NCI-H1417 treated with DMSO at 0.1 percent for 48 hours (cell line): ENCODE measurements around the gene ROPN1B.

Experiments
- DNase-seq: peaks from one replicate; lab custom pipeline; 2025; lab: John Stamatoyannopoulos, UW

The ROPN1B gene

DNA sequence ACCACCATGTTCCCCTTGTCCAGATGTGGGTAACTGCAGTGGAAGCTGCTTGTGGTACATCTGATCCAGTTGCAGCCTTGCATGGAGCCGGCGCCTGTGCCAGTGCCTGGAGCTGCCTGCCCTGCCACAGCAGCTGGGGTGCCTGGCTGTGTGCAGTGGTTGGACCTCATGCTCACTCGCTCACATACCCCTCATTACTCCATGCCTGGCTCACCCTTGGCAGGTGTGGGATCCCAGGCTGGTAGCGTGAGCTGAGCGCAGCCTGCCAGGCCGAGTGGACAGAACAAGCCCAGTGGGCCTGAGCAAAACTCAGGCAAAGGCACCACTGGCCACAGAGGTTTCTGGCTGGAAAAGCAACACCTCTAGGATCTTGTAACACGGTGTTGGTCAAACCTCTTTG, 35.7 kb downstream of the ROPN1B start:
- no peak for DNase-seq

DNA sequence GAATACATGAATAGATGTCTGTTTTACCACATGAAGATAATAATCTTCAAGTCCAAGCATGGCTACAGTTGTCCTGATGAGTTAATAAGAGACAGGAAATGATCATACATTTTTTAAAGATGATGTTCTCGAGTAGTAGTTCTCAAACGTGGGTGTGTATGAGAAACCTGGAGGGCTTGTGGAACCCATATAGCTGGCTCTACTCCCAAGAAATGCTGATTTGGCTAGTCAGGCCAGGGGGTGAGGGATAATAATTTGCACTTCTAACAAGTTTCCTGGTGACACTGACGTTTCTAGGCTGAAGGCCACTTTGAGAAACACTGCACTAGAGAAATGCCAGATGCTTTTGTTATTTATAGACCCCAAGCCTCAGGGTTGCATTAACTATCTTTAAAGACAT, 37.0 kb downstream of the ROPN1B start:
- no peak for DNase-seq

DNA sequence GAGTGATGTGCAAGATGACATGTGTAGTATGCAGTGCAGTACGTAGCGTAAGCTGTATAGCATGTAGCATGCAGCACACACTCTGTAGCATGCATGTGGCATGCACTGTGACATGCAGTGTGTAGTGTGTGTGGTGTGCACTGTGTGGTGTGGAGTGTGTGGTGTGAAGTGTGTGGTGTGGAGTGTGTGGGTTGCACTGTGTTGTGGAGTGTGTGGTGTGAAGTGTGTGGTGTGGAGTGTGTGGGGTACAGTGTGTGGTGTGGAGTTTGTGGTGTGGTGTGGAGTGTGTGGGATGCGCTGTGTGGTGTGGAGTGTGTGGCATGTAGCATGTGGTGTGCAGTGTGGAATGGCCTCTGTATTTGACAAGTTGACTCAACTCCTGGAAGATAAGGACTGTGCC, 39.2 kb downstream of the ROPN1B start:
- DNase-seq = no peak

DNA sequence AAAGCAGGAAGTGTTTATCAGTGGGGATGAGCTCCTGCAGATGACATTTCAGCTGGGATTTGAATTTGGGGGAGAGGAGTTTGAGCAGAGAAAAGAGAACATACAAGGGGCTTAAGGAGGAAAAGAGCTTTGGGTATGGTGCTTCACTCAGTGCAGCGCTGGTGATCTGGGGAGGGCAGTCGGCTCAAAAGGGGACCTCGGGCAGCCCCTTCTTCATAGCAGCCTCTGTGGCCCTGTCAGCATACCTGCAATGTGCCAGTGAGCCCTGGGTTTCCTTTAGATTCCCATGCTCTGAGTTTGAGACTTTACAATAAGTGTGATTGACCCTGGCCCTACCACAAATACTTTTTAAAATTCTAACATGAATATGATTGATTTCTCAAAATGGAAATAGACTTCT, 40.2 kb downstream of the ROPN1B start:
- no peak for DNase-seq

DNA sequence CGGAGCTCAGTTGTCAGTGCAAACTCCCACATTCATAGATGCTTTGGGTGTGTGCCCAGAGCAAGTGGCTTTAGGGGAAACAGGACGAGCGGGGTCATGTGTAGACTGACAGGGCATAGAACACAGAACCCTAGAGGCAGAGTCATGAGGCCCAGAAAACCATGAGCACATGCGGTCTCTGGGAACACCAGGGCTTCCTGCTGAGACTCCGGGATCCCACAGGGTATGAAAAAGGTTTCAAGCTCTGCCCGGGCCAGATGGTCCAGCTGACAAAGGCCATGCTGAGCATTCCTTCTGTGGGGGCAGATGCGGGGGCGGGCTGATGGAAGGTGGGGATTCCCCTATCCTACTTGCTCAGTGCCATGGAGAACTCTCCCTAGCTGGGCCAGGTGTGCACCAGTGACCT, 44.8 kb downstream of the ROPN1B start:
- no peak for DNase-seq

DNA sequence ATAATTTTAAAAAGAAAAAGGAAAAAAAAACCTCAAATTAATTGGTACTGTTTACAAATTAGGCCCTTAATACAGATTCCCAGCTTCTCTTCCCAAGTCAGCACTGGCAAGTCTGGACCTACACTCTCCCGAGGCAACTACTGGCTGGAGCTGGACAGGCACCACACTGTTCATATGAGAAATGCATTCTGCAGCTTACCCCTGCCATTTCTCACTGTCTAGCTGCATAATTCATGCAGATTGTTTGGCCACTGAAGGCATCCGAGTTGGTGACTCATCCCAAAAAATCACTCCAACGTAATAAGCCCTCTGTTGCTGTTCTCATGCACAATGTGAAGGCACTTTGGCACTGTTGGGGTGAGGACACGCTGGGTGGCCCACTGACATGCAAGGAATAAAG, 45.3 kb downstream of the ROPN1B start:
- no peak for DNase-seq

DNA sequence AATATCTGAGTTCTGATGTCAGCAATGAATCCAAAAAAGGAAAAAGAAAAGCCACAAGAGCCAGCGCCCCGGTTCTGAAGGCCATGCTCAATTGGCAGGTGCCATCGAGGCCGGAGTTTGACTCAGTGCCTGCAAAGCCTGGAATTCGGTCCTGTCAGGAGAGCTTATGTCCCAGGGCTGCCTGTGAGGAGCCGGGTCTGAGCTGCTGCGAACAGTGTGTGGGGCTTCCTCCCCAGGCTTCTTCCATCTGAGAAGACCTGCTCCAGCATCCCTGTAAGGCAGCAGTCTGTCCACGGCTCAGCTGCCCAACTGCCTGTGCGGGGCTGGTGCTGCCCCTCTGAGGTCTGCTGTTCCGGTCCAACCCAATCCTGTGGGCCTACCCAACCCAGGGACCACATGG, 46.1 kb downstream of the ROPN1B start:
- DNase-seq = no peak

DNA sequence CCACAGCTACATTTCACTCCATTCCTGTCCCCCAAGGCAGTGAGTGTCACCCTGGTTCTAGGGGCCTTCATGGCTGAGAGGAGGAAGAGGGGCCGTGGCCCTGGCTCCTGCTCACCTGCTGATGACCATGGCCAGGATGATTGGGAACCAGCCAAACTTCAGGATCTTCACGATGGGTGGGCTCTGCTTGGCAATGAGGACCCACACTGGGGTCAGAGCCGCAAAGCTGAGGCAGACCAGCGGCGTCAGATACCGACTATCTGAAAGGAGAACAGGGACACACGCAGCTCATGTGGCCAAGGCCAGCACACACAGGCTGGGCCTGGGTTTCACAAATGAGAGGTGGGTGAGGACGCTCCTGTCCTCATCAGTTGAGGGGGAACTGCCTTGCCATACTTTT, 47.6 kb downstream of the ROPN1B start:
- no peak for DNase-seq

DNA sequence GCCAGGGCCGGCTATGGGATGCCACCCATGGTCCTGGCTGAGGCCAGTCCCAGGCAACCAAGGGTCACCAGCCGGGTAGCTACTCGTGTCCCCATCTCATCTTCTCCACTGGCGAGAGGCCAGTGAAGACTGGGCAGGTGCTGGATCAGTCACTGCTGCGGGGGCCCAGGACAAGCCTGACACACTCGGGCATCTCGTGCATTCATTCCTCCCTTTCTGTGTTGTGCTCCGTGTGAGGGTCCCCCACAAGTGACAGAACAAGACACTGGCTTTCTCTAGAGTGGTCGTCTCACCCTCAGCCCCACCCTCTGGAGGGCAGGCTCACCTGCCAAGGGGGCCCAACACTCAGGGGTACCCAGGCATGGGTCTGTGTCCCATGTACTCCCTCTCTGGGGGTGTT, 48.4 kb downstream of the ROPN1B start:
- DNase-seq = no peak

DNA sequence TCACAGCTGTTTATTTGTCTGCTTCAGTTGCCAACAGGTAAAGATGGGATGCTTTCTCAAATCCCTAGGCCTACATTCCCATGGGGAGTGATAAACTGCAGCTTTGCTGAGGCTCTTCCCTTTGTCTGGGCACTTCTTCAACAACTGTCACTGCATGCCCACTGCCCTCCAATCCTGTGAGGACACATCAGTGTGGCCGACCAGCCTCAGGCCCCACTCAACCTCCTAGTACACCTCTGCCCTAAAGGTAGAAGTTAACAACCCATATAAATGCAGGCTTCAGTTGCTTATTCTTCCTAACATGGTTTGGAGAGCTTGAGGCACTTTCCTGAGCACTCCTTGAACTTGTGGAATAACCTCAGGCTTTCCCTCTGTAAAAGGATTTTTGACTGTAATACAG, 49.6 kb downstream of the ROPN1B start:
- DNase-seq = no peak

DNA sequence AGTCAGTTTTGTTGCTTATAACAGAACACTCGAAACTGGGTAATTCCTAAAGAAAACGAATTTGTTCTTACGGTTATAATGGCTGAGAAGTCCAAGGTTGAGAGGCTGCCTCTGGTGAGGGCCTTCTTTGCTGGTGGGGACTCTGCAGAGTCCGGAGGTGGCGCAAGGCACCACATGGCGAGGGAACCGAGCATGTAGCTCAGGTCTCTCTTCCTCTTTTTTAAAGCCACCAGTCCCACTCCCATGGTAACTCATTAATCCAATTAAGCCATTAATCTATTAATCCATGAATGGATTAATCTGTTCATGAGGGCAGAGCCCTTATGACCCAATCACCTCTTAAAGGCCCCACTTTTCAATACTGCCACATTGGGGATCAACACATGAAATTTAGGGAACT, 50.0 kb downstream of the ROPN1B start:
- no peak for DNase-seq

DNA sequence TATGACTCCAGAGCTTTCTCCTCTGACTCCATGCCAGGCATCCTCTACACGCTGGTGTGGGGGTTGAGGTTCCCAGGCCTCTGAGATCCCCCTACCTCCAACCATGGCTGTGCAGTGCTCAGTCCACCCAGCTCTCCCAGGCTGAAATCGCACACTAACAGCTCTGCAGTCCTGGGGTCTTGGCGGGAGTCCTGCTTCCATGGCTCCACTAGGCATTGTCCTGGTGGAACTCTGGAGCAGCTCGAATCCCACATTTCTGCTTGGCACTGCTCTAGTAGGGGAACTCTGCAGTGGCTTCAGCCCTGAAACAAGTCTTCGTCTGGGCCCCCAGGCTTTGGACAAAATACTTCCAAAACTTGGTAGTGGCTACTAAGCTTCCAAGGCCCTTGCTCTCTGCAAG, 50.7 kb downstream of the ROPN1B start:
- DNase-seq = no peak

DNA sequence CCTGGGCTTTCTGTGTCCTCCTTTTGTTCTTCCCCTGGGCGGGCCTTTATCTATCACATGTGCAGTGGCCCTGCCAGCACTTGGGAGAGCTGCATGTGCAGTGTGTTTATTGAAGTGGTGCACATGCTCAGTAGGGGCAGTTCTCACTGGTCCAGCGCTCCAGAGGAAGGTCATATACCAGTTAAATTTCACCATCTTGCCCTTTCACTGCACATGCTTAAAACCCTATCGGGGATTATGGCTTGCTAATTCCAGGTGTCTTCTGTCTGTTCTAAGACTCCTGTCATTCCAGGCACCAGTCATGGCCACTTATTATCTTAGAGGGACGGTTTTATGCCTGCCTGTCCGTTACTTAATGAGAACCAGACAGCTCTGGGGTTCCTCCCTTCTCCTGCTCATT, 52.2 kb downstream of the ROPN1B start:
- no peak for DNase-seq

DNA sequence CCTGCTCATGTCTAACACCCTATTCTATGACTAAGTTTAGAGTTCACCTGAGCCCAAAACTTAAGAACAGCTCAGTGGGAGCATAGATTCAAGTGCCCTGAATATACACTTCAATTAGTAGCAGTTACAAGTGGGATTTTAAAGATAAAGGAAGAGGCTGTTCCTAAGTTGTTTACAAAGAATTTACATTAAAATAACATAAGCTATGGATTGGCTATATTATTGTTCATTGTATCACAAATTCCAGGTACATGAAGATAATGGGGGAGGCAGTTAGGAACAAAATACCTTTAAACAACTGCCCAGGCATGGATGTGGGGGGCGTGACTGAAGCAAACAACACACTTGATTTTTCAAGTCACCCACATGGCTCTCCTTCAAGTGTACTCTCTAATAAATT, 52.7 kb downstream of the ROPN1B start:
- no peak for DNase-seq

DNA sequence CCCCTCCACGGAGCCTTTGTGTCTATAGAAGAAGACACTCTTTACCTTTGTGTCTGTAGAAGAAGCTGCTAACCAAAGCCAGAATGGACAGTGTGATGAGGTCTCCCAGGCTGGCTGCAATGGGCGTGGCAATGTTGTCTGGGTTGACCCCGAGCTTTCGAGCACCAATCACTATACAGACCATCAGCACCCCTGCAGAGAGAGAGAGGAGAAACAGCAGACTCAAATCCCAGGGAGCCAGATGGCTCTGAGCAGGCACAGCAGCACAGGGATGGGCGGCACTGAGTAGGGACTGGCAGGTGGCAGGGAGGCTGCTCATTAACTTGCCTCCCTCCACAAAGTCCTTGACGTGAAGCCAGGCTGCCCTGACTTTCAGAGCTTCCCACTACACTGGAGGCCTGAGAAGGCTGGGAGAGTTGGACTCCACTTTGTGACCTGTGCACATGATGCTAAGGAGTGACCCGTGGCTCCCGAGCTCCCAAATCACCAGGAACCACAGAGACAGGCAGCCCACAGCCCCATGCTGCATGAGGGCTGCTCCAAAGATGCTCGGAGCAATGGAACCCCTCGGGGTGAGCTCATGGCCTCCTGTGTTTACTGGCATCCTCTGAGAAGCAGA, 53.9 kb downstream of the ROPN1B start:
- DNase-seq = no peak

DNA sequence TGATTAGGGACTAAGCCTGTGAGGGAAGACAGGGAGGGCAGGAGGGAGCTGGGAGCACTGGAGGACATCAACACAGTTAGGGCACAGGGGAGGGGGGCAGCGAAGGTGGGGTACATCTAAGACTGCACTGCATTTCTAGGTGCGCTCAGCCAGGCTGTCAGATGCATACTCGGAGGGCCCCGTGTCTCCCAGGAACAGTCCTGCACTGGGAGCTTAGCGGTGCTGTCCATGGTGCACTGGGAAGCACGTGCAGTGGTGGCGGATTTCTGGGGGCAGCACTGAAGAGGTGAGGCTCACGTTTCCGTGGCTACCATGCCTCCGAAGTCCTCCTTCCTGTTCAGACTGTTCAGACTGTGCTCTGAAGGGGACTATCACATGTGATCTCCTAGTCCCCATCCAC, 54.4 kb downstream of the ROPN1B start:
- DNase-seq = no peak

DNA sequence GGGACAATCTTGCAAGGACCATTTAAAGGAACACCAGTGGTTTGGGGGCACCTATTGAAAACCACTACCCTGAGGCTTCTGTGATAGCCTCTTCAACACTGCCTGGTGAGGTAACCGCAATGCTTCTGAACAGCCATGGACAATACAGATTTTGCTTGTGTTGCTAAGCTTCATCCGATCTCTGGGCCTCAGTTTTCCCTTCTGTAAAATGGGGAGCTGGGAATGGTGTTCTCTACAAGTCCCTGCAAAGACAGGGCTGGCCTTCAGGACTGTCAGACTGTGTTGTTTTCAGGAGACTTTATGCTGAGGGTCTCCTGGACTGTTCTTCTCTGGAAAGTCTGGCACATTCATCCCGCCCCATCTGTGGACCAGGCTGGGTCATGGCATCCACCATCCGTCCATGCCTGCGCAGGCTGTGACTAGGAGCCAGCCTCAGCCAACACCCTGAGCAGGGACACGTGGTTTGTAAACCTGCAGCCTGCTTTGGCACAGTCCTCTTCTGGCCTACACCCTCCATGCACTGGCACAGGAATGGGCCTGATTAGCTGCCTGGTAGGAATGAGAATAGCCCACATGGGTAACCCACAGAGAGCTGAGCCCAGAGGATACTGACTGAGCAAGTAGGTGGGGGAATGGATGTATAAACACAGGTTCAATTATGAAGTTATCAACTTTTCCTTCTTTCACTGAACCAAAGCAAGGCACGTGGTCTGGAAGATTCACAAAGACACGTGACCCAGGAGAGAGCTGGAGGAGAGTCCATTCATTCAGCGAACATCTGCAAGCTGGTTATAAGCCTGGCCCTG, 55.3 kb downstream of the ROPN1B start:
- no peak for DNase-seq

DNA sequence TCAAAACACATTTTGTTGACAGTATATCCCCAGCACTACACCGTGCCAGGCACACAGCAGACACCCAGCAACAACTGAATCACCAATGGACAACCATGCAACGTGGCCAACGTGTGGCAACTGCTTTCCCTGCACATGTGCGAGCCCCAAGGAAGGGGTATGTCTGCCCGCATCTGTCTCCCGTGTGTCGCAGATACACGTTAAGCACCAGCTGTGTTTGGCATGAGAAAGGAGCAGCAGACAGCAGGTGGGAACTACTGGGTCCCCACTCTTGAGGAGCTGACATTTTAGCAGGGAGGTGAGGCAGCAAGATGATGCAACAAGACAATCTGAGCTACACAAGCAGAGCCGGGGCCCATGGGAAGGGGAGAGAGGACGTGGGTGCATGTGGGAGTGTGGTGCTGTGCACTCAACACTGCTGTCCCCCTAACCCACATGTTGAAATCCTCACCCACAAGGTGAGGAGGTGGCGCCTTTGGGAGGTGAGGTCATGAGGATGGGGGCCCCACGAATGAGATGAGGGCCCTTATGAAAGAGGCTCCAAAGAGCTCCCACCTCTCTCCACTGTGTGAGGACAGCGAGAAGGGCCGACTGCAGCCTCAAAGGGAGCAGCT, 56.2 kb downstream of the ROPN1B start:
- DNase-seq = no peak

DNA sequence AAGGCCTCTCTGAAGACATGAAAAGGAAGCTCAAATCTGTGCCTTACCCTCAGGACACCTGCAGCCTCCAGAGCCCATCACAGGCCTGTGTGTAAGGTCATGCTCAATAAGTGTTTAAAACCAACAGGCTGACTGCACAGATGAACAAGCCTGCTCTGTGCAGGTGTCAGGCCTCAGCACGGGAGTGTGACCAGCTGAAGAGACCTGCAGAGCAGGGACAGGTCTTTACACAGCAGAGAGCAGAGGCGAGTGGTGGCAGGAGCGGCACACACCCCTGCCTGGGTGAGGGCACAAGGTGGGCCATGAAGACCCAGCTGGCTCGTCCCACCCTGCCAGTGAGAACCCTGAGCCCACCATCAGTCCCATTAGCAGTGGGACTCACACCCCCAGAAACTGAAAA, 56.9 kb downstream of the ROPN1B start:
- no peak for DNase-seq

DNA sequence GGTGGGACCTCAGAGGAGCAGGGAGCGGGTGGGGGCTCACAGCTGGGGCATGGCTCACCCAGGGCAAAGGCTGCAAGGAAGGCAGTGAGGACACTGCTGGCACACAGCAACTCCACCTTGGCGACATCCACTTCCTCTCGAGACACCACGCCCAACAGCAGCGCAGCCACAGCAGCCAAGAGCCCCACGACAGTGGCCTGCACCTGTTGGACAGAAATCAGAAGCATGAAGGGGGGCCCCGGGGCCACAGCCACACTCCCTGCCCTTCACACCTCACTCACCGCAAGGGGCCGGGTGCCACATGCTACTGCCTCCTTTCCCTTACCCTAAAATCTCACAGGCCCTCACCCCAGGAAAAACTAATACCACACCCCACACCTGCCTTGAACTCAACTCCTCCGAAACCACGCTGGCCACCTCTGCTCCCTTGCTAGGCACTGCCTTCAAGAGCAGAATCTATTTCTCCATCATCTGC, 57.3 kb downstream of the ROPN1B start:
- no peak for DNase-seq

DNA sequence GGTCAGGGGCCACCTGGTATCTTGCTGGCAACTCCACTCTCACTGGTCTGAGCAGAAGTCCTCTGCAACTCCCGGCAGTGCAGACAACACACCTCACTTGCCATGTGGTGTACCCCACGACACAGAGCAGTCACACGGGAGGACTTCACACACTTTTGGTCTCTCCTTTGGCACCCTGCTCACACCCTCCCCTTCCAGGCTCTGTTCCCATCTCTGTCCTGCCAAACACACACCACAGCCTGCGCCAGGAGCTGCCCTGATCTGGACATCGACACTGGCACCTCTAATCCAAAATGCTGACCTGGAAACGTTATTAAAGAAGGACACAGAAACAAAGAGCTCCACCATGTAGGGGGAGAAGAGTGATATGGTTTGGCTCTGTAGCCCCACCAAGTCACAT, 57.8 kb downstream of the ROPN1B start:
- no peak for DNase-seq

DNA sequence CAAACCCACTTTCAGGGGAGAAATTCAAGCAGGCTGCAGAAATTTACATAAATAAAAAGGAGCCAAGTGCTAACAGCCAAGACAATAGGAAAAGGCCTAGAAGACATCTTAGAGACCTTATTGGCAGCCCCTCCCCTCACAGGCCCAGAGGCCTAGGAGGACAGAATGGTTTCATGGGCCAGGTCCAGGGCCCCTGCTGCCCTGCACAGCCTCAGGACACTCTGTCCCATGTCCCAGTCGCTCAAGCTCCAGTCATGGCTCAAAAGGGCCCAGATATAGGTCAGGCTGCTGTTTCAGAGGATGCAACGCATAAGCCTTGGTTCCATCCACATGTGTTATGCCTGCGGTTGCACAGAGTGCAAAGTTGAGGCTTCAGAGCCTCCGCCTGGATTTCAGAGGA, 59.1 kb downstream of the ROPN1B start:
- DNase-seq = no peak

DNA sequence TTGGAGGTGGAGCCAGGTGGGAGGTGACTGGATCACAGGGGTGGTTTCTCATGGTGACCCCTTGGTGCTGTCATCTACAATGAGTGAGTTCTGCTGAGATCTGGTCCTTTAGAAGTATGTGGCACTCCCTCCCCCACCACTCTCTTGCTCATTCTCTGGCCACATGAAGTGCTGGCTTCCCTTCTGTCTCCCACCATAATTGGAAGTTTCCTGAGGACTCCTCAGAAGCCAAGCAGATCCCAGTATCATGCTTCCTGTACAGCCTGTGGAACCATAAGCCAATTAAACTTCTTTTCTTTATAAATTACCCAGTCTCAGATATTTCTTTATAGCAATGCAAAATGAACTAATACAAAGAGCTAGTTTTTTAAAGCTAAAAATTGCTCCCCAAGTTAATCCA, 60.3 kb downstream of the ROPN1B start:
- DNase-seq = no peak

DNA sequence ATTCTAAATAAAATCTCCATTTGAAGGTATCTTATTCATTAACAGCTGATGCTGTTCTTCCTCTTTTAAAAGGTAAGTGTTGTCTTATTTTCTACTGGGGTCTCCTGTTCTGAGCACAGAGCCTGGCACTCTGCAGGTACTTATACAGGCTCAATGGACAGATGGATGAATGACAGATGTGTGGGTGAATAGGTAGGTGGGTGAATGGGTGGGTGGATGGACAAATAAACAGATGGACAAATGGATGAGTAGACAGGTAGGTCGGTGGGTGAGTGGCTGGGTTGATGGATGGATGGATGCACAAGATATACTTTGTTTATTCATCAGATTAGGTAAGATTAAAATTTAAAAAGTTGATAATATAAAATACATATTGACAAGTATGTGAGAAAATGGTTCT, 61.5 kb downstream of the ROPN1B start:
- no peak for DNase-seq
